ENCODE data around the gene MAP3K14.

The MAP3K14 gene

GRCh38 chr17:45289301-45290268 lies 27.2 kb downstream of the MAP3K14 start:
- no peak for DNase-seq (ENCODE audit: low read depth, low spot score)
- in situ Hi-C loops (cut with HindIII; ENCODE audit: low sequenced_read_pairs), result no loop called here
- no peak for TF ChIP-seq CTCF (IDR thresholded peaks at IDR 0.05; ENCODE audit: low read depth, low read length)
- no peak overlapping the region for H3K4me3 ChIP-seq (ENCODE audit: low read depth, low read length)

GRCh38 chr17:45288825-45289224 lies 28.0 kb downstream of the MAP3K14 start:
- DNase-seq (ENCODE audit: low read depth, low spot score), result no peak
- no peak overlapping the region for H3K4me3 ChIP-seq (ENCODE audit: low read depth, low read length)
- no peak for TF ChIP-seq CTCF (IDR thresholded peaks at IDR 0.05; ENCODE audit: low read depth, low read length)
- in situ Hi-C loops (cut with HindIII; ENCODE audit: low sequenced_read_pairs), result no loop called here

- in situ Hi-C loops (cut with HindIII; ENCODE audit: low sequenced_read_pairs), result no loop called here
- no peak overlapping the region for H3K4me3 ChIP-seq (ENCODE audit: low read depth, low read length)
- TF ChIP-seq CTCF (IDR thresholded peaks at IDR 0.05; ENCODE audit: low read depth, low read length), result no peak
- no peak for DNase-seq (ENCODE audit: low read depth, low spot score)
Observed at GRCh38 chr17:45287526-45288500, 29.0 kb downstream of the MAP3K14 start.

- in situ Hi-C loops (cut with HindIII; ENCODE audit: low sequenced_read_pairs), result no loop called here
- TF ChIP-seq CTCF (IDR thresholded peaks at IDR 0.05; ENCODE audit: low read depth, low read length), result no peak
- DNase-seq (ENCODE audit: low read depth, low spot score), result no peak
- no peak overlapping the region for H3K4me3 ChIP-seq (ENCODE audit: low read depth, low read length)
Observed at GRCh38 chr17:45286286-45286685, 30.5 kb downstream of the MAP3K14 start.

- TF ChIP-seq CTCF (IDR thresholded peaks at IDR 0.05; ENCODE audit: low read depth, low read length), result peak; percentile 36
Observed at GRCh38 chr17:45284176-45285140, 32.4 kb downstream of the MAP3K14 start.

More at GRCh38 chr17:45284176-45285140, 32.4 kb downstream of the MAP3K14 start:
- no peak overlapping the region for H3K4me3 ChIP-seq (ENCODE audit: low read depth, low read length)
- in situ Hi-C loops (cut with HindIII; ENCODE audit: low sequenced_read_pairs), result no loop called here
- no peak for DNase-seq (ENCODE audit: low read depth, low spot score)
